ENCODE data around the gene LHX3. TPM values are rescaled to one million over a fixed set of nuclear protein-coding genes. Genes with fewer than 3 reads are reported as not detected.

The LHX3 gene
- total RNA-seq, 1 experiment from 2014 or later, result not detected

DNA sequence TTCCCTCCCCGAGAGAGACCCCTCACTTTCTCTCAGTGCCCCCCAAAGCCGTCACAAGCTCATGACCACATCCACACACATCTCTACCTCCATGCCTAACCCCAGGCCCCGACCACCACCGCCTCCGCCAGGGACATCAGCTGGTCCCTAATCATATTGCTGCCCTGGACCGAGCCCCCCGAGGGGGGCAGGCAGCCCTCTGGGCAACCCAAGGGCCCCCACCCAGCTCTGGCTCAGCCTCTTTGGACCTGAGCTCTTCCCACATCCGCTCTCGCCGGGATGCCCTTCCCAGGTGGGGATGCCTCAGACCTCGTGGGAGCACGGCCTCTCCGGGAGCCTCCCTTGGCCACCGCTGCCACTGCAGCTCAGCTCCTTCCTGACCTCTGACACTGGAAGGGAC lies 18.5 kb downstream of the LHX3 start:
- Histone ChIP-seq H3K79me1 (ENCODE audit: insufficient read depth, low read depth, low read length, poor library complexity, severe bottlenecking) (no peaks in the 10 kb centered on the region), H3K9me3 (ENCODE audit: control insufficient read depth, low read depth, low read length) (no peaks in the 10 kb centered on the region), H3K4me2 (ENCODE audit: insufficient read depth, insufficient read length, low read length) (no peak overlapping the region), H2BK15ac (ENCODE audit: low read depth, low read length) (no peak overlapping the region), H3T11ph (ENCODE audit: low read length) (no peak overlapping the region), H2BK20ac (ENCODE audit: low read depth, low read length, poor library complexity, severe bottlenecking) (no peak overlapping the region), H3K23ac (ENCODE audit: insufficient read length, low read depth, low read length) (no peak overlapping the region), H3K18ac (ENCODE audit: insufficient read length, low read depth, low read length) (no peak overlapping the region), H4K8ac (replicated peaks; ENCODE audit: insufficient read length, low read depth, low read length) (no peak overlapping the region), H4K5ac (ENCODE audit: insufficient read length, low read depth, low read length) (no peak overlapping the region), H3K14ac (ENCODE audit: insufficient read depth, low read length) (no peak overlapping the region), H2AK5ac (ENCODE audit: insufficient read length, low read length) (no peak overlapping the region), H4K91ac (ENCODE audit: insufficient read length, low read depth, low read length) (no peak overlapping the region), H3K79me2 (ENCODE audit: insufficient read depth, low read length) (no peaks in the 10 kb centered on the region), H3K4me1 (ENCODE audit: insufficient read depth, low read length) (no peaks in the 10 kb centered on the region), H4K20me1 (ENCODE audit: control insufficient read depth, insufficient read depth, insufficient read length) (peaks cover 3% of the 10 kb centered on the region), H3K56ac (ENCODE audit: insufficient read length, low read depth, low read length) (no peak overlapping the region), H2BK5ac (ENCODE audit: insufficient read length, low read length) (no peak overlapping the region), H2AFZ (ENCODE audit: low read length) (no peak overlapping the region), H3K4ac (ENCODE audit: low read depth, low read length) (no peak overlapping the region), H3K23me2 (ENCODE audit: insufficient read length, low read depth, low read length, poor library complexity, severe bottlenecking) (no peaks in the 10 kb centered on the region), H3K27me3 (ENCODE audit: insufficient read depth, low read length) (peaks cover 5% of the 10 kb centered on the region; the same call in 1 of the 2 replicates), H2BK12ac (ENCODE audit: insufficient read length, low read depth, low read length) (no peak overlapping the region), H3K9ac (ENCODE audit: extremely low read depth, insufficient read length, low read length) (no peak overlapping the region), H3K27ac (ENCODE audit: insufficient read length, low read depth, low read length) (no peak overlapping the region), H2BK120ac (ENCODE audit: low read depth, low read length, poor library complexity, severe bottlenecking) (no peak overlapping the region)
- peaks cover 21% of the 10 kb centered on the region for H3K27me3 Mint-ChIP-seq (ENCODE audit: low read depth)
- no peak overlapping the region for H3K4me3 Mint-ChIP-seq
- no peak for DNase-seq
- no peaks in the 10 kb centered on the region for H3K9me3 Mint-ChIP-seq
- WGBS (ENCODE audit: extremely low coverage, insufficient read length, low lambda C conversion rate), result no CpG with 5 or more reads among the region's 14 CpGs
- H3K4me1 Mint-ChIP-seq, result peaks cover 9 to 36% of the 10 kb centered on the region in 2 experiments
- TF ChIP-seq, protein P1, sequence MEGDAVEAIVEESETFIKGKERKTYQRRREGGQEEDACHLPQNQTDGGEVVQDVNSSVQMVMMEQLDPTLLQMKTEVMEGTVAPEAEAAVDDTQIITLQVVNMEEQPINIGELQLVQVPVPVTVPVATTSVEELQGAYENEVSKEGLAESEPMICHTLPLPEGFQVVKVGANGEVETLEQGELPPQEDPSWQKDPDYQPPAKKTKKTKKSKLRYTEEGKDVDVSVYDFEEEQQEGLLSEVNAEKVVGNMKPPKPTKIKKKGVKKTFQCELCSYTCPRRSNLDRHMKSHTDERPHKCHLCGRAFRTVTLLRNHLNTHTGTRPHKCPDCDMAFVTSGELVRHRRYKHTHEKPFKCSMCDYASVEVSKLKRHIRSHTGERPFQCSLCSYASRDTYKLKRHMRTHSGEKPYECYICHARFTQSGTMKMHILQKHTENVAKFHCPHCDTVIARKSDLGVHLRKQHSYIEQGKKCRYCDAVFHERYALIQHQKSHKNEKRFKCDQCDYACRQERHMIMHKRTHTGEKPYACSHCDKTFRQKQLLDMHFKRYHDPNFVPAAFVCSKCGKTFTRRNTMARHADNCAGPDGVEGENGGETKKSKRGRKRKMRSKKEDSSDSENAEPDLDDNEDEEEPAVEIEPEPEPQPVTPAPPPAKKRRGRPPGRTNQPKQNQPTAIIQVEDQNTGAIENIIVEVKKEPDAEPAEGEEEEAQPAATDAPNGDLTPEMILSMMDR (conservative IDR thresholded peaks at IDR 0.05), result no peak
- no peak overlapping the region for H3K27ac Mint-ChIP-seq
- H3K36me3 Mint-ChIP-seq (ENCODE audit: insufficient read depth in 1 of 3, low read depth in 3 of 3), result no peaks in the 10 kb centered on the region

Data from H9 (cell line).